Measurements from ENCODE around the gene CACNB4.

DNA sequence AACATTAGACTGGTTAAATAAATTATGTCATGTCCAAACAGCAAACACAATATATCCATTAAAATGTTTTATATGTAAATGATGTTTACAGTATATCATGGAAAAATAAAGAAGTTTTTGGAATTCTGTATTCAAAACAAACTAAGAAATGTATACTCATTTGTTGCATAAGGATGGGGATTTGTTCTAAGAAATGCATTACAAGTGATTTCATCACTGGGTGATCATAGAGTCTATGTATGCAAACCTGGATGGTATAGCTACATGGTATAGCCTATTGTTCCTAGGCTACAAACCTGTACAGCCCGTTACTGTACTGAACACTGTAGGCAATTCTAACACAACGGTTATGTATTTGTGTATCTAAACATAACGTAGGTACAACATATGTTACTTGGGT, 305.7 kb downstream of the CACNB4 start:
- TF ChIP-seq, protein P1, sequence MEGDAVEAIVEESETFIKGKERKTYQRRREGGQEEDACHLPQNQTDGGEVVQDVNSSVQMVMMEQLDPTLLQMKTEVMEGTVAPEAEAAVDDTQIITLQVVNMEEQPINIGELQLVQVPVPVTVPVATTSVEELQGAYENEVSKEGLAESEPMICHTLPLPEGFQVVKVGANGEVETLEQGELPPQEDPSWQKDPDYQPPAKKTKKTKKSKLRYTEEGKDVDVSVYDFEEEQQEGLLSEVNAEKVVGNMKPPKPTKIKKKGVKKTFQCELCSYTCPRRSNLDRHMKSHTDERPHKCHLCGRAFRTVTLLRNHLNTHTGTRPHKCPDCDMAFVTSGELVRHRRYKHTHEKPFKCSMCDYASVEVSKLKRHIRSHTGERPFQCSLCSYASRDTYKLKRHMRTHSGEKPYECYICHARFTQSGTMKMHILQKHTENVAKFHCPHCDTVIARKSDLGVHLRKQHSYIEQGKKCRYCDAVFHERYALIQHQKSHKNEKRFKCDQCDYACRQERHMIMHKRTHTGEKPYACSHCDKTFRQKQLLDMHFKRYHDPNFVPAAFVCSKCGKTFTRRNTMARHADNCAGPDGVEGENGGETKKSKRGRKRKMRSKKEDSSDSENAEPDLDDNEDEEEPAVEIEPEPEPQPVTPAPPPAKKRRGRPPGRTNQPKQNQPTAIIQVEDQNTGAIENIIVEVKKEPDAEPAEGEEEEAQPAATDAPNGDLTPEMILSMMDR (IDR thresholded peaks at IDR 0.05): no peak
- no peak for TF ChIP-seq POLR2A (IDR thresholded peaks at IDR 0.05)

Data from tibial nerve (tissue), 3 donors.